Ecto neural progenitor cell (in vitro differentiated cells): Measurements from ENCODE around the gene APOD.

Source experiments
- DNase-seq: peaks from one replicate; pipeline ENCODE4 v3.0.0-alpha.2; 2018; ENCODE audit warnings: low spot score

Gene APOD

DNA sequence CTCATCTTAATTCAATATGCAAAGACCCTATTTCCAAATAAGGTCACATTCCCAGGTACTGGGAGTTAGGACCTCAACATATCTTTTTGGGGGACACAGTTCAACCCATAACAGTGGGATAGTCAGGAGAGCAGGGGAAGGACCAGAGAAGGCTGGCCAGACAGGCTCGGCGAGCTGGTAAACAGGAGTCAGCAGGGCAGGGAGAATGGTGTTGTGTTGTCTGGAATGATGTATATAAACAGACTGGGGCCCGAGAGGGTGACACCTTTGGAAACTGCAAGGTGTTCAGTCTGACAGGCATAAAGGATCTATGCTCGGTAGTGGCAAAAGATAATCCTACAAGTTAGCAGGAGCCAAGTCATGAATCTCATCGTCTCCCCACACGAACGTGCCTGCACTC lies 30.5 kb downstream of the APOD start:
- no peak for DNase-seq

DNA sequence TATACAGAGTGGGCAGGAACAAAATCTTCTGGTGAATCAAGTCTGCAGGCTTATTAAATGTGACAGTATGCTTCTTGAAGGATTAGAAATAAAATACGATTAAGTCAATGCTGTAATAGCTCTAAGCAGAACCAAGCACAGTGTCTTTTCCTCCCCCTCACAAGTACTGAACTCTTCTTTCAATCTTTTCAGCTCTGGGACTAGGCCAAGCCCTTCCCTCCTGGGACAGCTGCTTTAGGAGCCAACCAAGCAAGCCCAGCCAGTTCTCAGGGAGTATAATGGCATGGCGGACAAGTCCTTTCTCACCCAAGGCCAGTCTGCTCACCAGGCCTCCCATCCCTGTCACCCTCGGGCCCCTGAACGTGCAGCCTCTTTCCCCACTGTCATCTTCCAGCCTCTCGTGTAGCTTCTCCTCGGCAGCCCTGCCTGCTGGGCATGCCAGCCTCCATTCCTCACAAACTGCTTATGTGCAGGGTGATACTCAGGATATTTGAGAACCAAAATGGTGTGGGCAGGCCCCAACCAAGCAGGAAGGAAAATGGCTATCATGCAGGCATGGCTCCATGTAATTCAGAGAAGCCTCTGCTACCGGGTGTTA lies 32.3 kb downstream of the APOD start:
- DNase-seq: no peak

- DNase-seq: no peak
Observed at GRCh38 chr3:195550723-195551122, 33.0 kb downstream of the APOD start.

GRCh38 chr3:195549931-195550519 lies 33.7 kb downstream of the APOD start:
- DNase-seq: no peak

GRCh38 chr3:195548987-195549386 lies 34.8 kb downstream of the APOD start:
- DNase-seq: no peak

DNA sequence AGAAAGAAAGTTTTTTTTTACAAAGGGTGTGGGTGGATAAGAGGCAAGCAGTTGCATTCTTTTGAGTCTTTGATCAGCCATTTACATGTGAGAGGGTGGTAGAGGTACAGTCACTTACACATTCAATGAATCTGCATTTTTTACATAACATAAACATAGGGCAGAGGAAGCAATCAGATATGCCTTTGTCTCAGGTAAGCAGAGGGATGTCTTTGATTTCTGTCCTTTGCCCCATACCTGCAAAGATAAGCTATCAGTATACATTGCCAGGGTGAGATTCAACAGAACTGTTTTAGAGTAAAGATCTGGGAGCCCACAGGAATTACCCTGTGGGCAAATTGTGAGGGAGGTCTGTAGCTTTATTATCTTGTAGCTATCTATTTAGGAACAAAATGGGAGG lies 35.2 kb downstream of the APOD start:
- no peak for DNase-seq

GRCh38 chr3:195548006-195548405 lies 35.7 kb downstream of the APOD start:
- no peak for DNase-seq

- no peak for DNase-seq
Observed at GRCh38 chr3:195546130-195546560, 37.6 kb downstream of the APOD start.

GRCh38 chr3:195544634-195545033 lies 39.1 kb downstream of the APOD start:
- no peak for DNase-seq

DNA sequence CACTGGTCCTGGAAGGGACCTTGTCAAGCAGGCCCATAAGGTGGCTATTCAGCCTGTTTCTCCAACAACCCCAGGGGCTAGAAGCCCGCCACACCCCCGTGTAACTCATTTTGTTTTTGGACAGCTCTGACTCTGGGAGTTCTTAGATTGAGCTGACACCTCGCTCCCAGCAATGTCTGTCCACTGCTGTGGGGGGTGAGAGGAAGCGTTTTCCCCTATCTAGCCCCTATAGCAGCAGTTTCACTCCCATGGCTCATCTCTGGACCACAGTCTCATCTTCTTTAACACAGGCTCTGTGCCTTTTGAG lies 39.6 kb downstream of the APOD start:
- no peak for DNase-seq

GRCh38 chr3:195543500-195544229 lies 40.1 kb downstream of the APOD start:
- DNase-seq: peak; percentile 68

- peak; percentile 94 for DNase-seq
Observed at GRCh38 chr3:195542698-195543499, 40.8 kb downstream of the APOD start, which contains the start of gene PPP1R2. PPP1R2 (minus strand) TSS chr3:195543325; CDS start chr3:195543025, 300 bp downstream.

DNA sequence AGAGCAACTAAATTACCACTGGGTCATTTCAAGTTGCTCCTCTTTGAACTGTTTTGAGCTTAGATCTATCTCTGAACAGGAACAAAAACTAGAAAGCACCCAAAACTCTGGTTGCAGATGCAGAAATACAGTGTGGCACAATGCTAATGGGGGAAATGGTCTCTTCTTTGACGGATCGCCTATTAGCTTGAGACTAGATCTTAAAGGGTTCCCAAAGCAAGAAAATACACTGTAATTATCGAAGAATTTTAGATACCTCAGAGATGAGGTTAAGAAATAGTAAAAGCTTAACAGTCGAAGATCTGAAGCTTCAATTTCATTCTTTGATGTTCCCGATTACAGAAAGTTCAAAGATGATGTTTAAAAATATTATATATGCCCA lies 41.4 kb downstream of the APOD start:
- no peak for DNase-seq

DNA sequence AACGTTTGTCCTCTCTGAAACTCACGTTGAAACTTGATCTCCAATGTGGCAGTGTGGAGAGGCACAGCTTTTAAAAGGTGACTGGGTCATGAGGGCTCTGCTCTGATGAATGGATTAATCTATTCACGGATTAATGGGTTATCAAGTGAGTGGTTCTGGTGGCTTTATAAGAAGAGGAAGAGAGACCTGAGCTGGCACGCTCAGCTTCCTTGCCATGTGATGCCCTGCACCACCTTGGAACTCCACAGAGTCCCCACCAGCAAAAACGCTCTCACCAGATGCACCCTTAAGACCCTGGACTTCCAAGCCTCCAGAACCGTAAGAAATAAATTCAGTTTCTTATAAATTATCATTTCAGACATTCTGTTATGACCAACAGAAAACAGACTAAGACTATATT lies 43.2 kb downstream of the APOD start:
- DNase-seq: no peak

DNA sequence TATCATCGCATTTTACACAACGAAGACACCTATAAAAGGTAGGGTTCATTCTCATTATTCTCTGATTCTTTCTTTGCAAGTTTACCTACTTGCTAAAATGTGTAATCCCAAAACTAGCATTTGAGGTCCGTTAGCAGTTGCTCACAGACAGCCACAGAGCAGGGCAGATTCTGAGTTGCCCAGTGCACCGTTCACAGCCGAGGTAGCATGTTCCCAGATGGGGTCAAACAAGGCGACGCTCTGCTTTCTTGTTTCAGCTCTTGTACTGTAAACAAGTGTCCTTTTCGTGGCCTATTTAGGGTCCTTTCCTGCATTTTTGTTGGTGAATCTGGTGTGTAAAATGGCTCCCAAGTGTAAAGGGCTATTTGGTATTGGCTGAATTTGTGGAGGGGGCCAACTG lies 43.7 kb downstream of the APOD start:
- no peak for DNase-seq

GRCh38 chr3:195539479-195539878 lies 44.3 kb downstream of the APOD start:
- DNase-seq: no peak

- no peak for DNase-seq
Observed at GRCh38 chr3:195537995-195538394, 45.7 kb downstream of the APOD start.

GRCh38 chr3:195535293-195535692 lies 48.4 kb downstream of the APOD start:
- no peak for DNase-seq

- no peak for DNase-seq
Observed at GRCh38 chr3:195532834-195533233, 50.9 kb downstream of the APOD start.

- no peak for DNase-seq
Observed at GRCh38 chr3:195532345-195532744, 51.4 kb downstream of the APOD start.

- DNase-seq: no peak
Observed at GRCh38 chr3:195531683-195532082, 52.1 kb downstream of the APOD start.

DNA sequence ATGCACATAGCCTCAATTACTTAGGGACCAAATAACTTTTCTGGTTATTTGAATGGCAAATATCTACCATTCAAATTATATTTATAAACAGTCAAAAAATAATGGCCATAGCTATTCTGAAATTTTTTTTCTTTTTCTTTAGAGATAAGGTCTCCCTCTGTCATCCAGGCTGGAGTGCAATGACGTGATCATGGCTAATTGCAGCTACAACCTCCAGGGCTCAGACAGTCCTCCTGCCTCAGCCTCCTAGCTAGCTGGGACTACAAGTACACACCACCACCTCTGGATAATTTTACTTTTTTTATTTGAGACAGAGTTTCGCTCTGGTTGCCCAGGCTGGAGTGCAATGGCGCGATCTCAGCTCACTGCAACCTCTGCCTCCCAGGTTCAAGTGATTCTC lies 57.2 kb downstream of the APOD start:
- no peak for DNase-seq
